GM12878 (cell line): ENCODE measurements around the gene ABI2.

Experiments
- TAF1 ChIP-seq: IDR thresholded peaks from 2 replicates; pipeline ENCODE4 v1.6.1; 2011; ENCODE audit warnings: mild to moderate bottlenecking, low read depth, low read length, borderline replicate concordance
- TF ChIP-seq, protein P1 (sequence below): fragments of 450-650 bp; IDR thresholded peaks from 2 replicates; pipeline ENCODE4 v1.6.1; 2017; ENCODE audit warnings: mild to moderate bottlenecking, moderate library complexity

GRCh38 chr2:203310688-203311436 is 17.3 kb upstream of the ABI2 start:
- TF ChIP-seq TAF1 = no peak
- TF ChIP-seq, protein P1, sequence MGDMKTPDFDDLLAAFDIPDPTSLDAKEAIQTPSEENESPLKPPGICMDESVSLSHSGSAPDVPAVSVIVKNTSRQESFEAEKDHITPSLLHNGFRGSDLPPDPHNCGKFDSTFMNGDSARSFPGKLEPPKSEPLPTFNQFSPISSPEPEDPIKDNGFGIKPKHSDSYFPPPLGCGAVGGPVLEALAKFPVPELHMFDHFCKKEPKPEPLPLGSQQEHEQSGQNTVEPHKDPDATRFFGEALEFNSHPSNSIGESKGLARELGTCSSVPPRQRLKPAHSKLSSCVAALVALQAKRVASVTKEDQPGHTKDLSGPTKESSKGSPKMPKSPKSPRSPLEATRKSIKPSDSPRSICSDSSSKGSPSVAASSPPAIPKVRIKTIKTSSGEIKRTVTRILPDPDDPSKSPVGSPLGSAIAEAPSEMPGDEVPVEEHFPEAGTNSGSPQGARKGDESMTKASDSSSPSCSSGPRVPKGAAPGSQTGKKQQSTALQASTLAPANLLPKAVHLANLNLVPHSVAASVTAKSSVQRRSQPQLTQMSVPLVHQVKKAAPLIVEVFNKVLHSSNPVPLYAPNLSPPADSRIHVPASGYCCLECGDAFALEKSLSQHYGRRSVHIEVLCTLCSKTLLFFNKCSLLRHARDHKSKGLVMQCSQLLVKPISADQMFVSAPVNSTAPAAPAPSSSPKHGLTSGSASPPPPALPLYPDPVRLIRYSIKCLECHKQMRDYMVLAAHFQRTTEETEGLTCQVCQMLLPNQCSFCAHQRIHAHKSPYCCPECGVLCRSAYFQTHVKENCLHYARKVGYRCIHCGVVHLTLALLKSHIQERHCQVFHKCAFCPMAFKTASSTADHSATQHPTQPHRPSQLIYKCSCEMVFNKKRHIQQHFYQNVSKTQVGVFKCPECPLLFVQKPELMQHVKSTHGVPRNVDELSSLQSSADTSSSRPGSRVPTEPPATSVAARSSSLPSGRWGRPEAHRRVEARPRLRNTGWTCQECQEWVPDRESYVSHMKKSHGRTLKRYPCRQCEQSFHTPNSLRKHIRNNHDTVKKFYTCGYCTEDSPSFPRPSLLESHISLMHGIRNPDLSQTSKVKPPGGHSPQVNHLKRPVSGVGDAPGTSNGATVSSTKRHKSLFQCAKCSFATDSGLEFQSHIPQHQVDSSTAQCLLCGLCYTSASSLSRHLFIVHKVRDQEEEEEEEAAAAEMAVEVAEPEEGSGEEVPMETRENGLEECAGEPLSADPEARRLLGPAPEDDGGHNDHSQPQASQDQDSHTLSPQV = no peak
